HepG2 (cell line): ENCODE results near the gene HYAL1. TPM values are rescaled to one million over a fixed set of nuclear protein-coding genes. Genes with fewer than 3 reads are reported as not detected.

Source experiments
- ATF1 ChIP-seq: IDR thresholded peaks from 2 replicates; pipeline ENCODE4 v1.6.1; 2016; ENCODE audit warnings: mild to moderate bottlenecking, control low read depth
- ELF3 ChIP-seq: IDR thresholded peaks from 2 replicates; pipeline ENCODE4 v1.6.1; 2016; ENCODE audit warnings: missing genetic modification reagents, missing compliant biosample characterization
- MEF2D ChIP-seq: sonication (generic); formaldehyde crosslinking; IDR thresholded peaks from 2 replicates; pipeline ENCODE4 v1.5.1; 2020; ENCODE audit warnings: mild to moderate bottlenecking, missing genetic modification reagents
- NCOA1 ChIP-seq: sonication (generic); formaldehyde crosslinking; IDR thresholded peaks from 2 replicates; pipeline ENCODE4 v1.9.0; 2021; ENCODE audit warnings: missing genetic modification reagents
- POLR2AphosphoS5 ChIP-seq: IDR thresholded peaks from 2 replicates; pipeline ENCODE4 v1.6.1; 2012; ENCODE audit warnings: low read depth, low read length
- SP2 ChIP-seq: sonication (generic); formaldehyde crosslinking; IDR thresholded peaks from 2 replicates; pipeline ENCODE4 v1.5.1; 2020; ENCODE audit warnings: mild to moderate bottlenecking, missing genetic modification reagents
- ZNF224 ChIP-seq: sonication (generic); formaldehyde crosslinking; IDR thresholded peaks from 2 replicates; pipeline ENCODE4 v1.5.0; 2020; ENCODE audit warnings: mild to moderate bottlenecking, missing genetic modification reagents
- ZNF484 ChIP-seq: sonication (generic); formaldehyde crosslinking; IDR thresholded peaks from 2 replicates; pipeline ENCODE4 v1.5.1; 2020; ENCODE audit warnings: mild to moderate bottlenecking, low read depth, missing genetic modification reagents, borderline replicate concordance
- ZNF577 ChIP-seq: sonication (generic); formaldehyde crosslinking; IDR thresholded peaks from 2 replicates; pipeline ENCODE4 v1.4.0; 2020; ENCODE audit warnings: mild to moderate bottlenecking, low read depth, missing genetic modification reagents, borderline replicate concordance
- ZSCAN20 ChIP-seq: sonication (generic); formaldehyde crosslinking; IDR thresholded peaks from 2 replicates; pipeline ENCODE4 v1.4.0; 2020; ENCODE audit warnings: missing genetic modification reagents, mild to moderate bottlenecking, borderline replicate concordance
- polyA plus RNA-seq, 8 experiments: library from polyadenylated mRNA; depleted of rRNA in 3 of 8; stranded (reverse) in 7 of 8; unstranded in 1 of 8; fragments of >200 nt; fragmentation: Illumina TruSeq in 4 of 8; extraction: Trizol in 4 of 8; gene quantifications; 2 replicates each; pipeline versions ENCODE4 v1.2.1 to v1.2.3, GENCODE V29; 2011 to 2016; ENCODE audit warnings: low read depth in 4 of 8, missing spikeins in 1 of 8, mixed read lengths in 1 of 8; ENCODE audit not compliant: insufficient read depth in 1 of 8
- total RNA-seq, 5 experiments: library from RNA; depleted of rRNA; stranded (reverse); fragments of >200 nt; fragmentation: Illumina TruSeq; extraction: Trizol; gene quantifications; 2 replicates each; pipeline ENCODE4 v1.2.3, GENCODE V29; 2016; ENCODE audit warnings: low read depth in 1 of 5
- TF ChIP-seq, protein P1 (sequence below): sonication (generic); formaldehyde crosslinking; IDR thresholded peaks from 2 replicates; pipeline ENCODE4 v1.4.0; 2020; ENCODE audit warnings: low read depth, missing genetic modification reagents
- TF ChIP-seq, protein P2 (sequence below): sonication (generic); formaldehyde crosslinking; IDR thresholded peaks from 2 replicates; pipeline ENCODE4 v1.4.0; 2020; ENCODE audit warnings: missing genetic modification reagents
- TF ChIP-seq, protein P3 (sequence below): sonication (generic); formaldehyde crosslinking; IDR thresholded peaks from 2 replicates; pipeline ENCODE4 v1.4.0; 2020; ENCODE audit warnings: missing genetic modification reagents
- TF ChIP-seq, protein P4 (sequence below): sonication (generic); formaldehyde crosslinking; IDR thresholded peaks from 2 replicates; pipeline ENCODE4 v1.5.1; 2020; ENCODE audit warnings: mild to moderate bottlenecking, moderate library complexity, missing genetic modification reagents
- TF ChIP-seq, protein P5 (sequence below): sonication (generic); formaldehyde crosslinking; IDR thresholded peaks from 2 replicates; pipeline ENCODE4 v1.8.0; 2022; ENCODE audit warnings: low read depth, missing genetic modification reagents
- TF ChIP-seq, protein P6 (sequence below): sonication (generic); formaldehyde crosslinking; IDR thresholded peaks from 2 replicates; pipeline ENCODE4 v1.4.0; 2020; ENCODE audit warnings: mild to moderate bottlenecking, missing genetic modification reagents

Gene HYAL1
- total and polyA plus RNA-seq, 2 of the 13 experiments (the other 11 are each of a cell fraction or from before 2014, with no cell fraction given): 76.5 to 193 TPM

DNA sequence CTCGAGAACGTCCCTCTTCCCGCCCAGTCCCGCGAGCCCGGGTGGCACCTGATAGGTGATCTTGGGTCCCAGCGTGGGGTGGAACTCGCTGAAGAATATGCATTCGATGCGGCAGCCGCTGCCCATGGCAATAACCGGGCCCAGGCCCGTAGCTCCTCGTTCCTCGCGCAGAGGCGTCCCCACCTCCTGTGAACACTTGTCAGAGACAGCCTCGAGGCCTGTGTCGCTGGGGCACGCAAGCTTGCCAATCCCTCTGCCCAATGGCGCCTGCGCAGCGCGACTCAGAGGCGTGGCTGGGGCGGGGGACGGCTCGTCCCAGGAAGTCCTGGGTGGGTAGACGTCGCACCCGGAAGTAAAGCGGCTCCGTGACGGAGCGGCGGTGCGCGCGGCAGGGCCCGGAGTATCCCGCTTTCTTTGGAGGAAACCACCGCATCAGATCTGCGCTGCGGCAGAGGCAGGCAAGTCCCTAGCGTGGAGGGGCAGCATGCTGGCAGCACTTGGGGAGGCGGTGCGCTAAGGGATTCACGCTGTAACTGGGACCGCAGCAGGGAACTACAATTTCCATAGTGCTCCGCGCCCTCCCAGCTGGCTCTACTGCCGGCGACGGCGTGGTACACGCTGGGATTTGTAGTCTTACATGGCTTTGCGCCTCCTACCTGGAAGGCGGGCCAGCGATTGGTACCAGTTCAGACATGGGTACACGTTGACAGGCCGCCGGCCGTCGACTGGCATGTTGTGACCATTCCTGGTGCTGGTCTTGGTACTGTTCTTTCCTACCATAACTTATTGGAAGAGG, 47.4 kb upstream of the HYAL1 start, which contains the start of the genes CYB561D2 and NPRL2 (continued):
- TF ChIP-seq, protein P1, sequence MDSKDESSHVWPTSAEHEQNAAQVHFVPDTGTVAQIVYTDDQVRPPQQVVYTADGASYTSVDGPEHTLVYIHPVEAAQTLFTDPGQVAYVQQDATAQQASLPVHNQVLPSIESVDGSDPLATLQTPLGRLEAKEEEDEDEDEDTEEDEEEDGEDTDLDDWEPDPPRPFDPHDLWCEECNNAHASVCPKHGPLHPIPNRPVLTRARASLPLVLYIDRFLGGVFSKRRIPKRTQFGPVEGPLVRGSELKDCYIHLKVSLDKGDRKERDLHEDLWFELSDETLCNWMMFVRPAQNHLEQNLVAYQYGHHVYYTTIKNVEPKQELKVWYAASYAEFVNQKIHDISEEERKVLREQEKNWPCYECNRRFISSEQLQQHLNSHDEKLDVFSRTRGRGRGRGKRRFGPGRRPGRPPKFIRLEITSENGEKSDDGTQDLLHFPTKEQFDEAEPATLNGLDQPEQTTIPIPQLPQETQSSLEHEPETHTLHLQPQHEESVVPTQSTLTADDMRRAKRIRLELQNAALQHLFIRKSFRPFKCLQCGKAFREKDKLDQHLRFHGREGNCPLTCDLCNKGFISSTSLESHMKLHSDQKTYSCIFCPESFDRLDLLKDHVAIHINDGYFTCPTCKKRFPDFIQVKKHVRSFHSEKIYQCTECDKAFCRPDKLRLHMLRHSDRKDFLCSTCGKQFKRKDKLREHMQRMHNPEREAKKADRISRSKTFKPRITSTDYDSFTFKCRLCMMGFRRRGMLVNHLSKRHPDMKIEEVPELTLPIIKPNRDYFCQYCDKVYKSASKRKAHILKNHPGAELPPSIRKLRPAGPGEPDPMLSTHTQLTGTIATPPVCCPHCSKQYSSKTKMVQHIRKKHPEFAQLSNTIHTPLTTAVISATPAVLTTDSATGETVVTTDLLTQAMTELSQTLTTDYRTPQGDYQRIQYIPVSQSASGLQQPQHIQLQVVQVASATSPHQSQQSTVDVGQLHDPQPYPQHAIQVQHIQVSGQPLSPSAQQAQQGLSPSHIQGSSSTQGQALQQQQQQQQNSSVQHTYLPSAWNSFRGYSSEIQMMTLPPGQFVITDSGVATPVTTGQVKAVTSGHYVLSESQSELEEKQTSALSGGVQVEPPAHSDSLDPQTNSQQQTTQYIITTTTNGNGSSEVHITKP (CRISPR knock-in tag): no peak; the same call in 1 of the 2 replicates
- TF ChIP-seq ZSCAN20 (CRISPR knock-in tag): no peak
- TF ChIP-seq SP2: peak; percentile 4; the same call in 1 of the 2 replicates
- peak; percentile 86 for TF ChIP-seq ZNF224
- TF ChIP-seq, protein P2, sequence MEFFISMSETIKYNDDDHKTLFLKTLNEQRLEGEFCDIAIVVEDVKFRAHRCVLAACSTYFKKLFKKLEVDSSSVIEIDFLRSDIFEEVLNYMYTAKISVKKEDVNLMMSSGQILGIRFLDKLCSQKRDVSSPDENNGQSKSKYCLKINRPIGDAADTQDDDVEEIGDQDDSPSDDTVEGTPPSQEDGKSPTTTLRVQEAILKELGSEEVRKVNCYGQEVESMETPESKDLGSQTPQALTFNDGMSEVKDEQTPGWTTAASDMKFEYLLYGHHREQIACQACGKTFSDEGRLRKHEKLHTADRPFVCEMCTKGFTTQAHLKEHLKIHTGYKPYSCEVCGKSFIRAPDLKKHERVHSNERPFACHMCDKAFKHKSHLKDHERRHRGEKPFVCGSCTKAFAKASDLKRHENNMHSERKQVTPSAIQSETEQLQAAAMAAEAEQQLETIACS: peak; percentile 40
- peak; percentile 94 for TF ChIP-seq ELF3 (CRISPR knock-in tag)
- peak; percentile 93 for TF ChIP-seq NCOA1 (CRISPR knock-in tag)
- TF ChIP-seq, protein P3, sequence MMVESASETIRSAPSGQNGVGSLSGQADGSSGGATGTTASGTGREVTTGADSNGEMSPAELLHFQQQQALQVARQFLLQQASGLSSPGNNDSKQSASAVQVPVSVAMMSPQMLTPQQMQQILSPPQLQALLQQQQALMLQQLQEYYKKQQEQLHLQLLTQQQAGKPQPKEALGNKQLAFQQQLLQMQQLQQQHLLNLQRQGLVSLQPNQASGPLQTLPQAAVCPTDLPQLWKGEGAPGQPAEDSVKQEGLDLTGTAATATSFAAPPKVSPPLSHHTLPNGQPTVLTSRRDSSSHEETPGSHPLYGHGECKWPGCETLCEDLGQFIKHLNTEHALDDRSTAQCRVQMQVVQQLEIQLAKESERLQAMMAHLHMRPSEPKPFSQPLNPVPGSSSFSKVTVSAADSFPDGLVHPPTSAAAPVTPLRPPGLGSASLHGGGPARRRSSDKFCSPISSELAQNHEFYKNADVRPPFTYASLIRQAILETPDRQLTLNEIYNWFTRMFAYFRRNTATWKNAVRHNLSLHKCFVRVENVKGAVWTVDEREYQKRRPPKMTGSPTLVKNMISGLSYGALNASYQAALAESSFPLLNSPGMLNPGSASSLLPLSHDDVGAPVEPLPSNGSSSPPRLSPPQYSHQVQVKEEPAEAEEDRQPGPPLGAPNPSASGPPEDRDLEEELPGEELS: 0 out of 2 replicates have a peak, but pooled peaks have one; percentile 20
- TF ChIP-seq MEF2D: no peak; the same call in none of the 2 replicates
- TF ChIP-seq ATF1 (CRISPR knock-in tag): peak; percentile 90
- TF ChIP-seq, protein P4, sequence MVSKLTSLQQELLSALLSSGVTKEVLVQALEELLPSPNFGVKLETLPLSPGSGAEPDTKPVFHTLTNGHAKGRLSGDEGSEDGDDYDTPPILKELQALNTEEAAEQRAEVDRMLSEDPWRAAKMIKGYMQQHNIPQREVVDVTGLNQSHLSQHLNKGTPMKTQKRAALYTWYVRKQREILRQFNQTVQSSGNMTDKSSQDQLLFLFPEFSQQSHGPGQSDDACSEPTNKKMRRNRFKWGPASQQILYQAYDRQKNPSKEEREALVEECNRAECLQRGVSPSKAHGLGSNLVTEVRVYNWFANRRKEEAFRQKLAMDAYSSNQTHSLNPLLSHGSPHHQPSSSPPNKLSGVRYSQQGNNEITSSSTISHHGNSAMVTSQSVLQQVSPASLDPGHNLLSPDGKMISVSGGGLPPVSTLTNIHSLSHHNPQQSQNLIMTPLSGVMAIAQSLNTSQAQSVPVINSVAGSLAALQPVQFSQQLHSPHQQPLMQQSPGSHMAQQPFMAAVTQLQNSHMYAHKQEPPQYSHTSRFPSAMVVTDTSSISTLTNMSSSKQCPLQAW (CRISPR knock-in tag): peak; percentile 87
- TF ChIP-seq, protein P5, sequence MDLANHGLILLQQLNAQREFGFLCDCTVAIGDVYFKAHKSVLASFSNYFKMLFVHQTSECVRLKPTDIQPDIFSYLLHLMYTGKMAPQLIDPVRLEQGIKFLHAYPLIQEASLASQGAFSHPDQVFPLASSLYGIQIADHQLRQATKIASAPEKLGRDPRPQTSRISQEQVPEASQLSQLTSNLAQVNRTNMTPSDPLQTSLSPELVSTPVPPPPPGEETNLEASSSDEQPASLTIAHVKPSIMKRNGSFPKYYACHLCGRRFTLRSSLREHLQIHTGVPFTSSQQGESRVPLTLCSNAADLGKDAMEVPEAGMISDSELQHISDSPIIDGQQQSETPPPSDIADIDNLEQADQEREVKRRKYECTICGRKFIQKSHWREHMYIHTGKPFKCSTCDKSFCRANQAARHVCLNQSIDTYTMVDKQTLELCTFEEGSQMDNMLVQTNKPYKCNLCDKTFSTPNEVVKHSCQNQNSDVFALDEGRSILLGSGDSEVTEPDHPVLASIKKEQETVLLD (CRISPR knock-in tag): peak; percentile 75; the same call in 1 of the 2 replicates
- TF ChIP-seq, protein P6, sequence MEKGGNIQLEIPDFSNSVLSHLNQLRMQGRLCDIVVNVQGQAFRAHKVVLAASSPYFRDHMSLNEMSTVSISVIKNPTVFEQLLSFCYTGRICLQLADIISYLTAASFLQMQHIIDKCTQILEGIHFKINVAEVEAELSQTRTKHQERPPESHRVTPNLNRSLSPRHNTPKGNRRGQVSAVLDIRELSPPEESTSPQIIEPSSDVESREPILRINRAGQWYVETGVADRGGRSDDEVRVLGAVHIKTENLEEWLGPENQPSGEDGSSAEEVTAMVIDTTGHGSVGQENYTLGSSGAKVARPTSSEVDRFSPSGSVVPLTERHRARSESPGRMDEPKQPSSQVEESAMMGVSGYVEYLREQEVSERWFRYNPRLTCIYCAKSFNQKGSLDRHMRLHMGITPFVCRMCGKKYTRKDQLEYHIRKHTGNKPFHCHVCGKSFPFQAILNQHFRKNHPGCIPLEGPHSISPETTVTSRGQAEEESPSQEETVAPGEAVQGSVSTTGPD (CRISPR knock-in tag): no peak
- TF ChIP-seq ZNF484 (CRISPR knock-in tag): 0 out of 2 replicates have a peak, but pooled peaks have one; percentile 92
- TF ChIP-seq ZNF577: peak; percentile 96; the same call in 1 of the 2 replicates
- peak; percentile 90 for TF ChIP-seq POLR2AphosphoS5
